Activated naive CD8-positive, alpha-beta T cell treated with anti-CD3 and anti-CD28 coated beads, Interleukin-2, amount 50 U/mL, for 16 hours (primary cell): ENCODE data around the gene TAAR9.
"Not testable (repeated sequence)": the region's sequence is repeated elsewhere in the genome, so short reads cannot be mapped to it uniquely, and the experiment has no call there.

Experiments
- DNase-seq: peaks from one replicate; pipeline ENCODE4 v3.0.0-alpha.2; 2020; ENCODE audit warnings: low read depth, low spot score

The TAAR9 gene

DNA sequence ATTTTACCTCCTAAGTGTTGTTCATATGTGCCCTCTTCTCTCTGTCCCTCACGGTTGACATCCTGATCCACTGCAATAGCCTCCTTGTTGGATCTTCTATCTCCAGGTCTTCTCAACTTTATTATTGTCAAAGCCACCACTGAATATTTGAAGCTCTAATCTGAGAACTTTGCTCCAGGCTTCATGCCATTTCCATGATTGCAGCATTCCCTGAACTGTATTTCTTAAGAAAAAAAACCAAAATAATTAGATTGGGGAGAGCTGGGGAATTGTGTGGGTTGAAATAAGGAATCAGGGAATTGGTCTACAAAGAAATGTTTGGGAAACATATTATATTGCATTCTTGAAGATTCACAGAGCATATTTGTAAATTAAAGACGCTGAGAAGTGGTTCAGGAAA is 22.7 kb upstream of the TAAR9 start:
- DNase-seq: no peak

DNA sequence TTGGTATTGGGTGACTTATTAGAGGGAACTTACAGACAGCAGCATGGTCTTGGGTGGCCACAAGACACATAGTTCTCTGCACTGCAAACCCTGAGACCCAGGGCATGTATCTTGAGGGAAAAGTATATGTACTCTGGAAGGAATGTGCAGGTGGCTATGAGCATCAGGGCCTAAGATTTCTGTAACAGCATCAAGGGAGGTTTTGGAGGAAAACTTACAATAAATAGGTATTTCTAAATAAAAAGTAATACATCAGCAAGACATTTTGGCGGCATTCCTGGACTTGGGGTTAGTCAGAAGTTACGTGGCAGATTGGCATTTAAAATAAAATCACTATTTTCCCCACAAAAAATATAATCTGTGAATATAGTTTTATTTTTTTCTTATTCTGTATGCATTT is 17.1 kb upstream of the TAAR9 start:
- DNase-seq: no peak

DNA sequence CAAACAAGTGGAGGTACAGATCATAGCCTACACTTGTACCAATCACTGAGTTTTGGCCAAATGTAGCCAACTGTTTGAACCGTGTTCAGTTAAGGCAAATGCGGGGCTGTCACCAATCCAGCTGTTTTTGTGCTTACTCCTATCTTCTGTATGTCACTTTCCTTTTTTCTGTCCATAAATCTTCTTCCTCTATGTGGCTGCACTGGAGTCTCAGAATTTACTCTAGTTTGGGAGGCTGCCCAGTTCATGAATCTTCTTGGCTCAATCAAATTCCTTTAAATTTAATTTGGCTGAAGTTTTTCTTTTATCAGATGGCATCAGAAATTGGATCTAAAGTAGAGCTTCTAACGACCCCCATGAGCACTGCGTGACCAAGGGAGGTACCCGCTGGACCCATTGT is 13.4 kb upstream of the TAAR9 start:
- DNase-seq: no peak

DNA sequence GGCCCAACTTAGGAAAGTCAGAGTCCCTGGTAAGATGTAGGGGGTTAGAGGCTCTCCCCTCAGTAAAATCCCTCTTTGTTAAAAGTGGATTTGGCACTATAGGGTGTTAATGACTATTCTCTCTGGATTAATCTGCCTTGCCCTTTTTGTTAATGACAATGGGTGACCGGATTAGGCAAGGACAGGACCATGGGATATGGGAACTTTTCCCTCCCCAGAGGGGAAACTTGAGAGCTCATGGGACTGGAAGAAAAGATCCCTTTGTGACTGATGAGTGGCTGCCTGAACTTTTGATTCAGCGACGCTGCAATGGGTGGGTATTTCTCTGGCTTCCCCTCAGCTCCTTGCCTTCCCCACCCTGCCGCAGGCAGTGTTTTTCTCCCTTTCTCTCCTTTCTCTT is 12.2 kb upstream of the TAAR9 start:
- no peak for DNase-seq

DNA sequence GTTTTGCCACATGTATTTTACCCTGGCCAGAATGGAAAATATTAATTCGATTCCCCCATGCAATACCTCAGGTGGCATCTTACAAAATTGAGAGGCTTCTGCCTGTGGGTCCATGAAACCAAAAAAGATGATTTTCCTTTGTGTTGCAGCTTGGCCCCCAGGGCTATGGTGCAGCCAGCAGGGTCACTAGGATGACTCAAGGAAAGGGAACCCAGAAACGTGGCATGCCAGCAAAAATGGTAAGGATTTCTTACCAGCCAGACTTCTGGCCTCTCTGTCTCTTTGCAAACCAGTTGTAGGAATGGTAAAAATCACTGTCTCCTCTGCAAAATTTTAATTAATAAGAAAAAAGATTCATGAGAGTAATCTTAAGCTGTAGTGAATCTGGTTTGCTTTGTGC is 11.6 kb upstream of the TAAR9 start:
- DNase-seq: no peak

DNA sequence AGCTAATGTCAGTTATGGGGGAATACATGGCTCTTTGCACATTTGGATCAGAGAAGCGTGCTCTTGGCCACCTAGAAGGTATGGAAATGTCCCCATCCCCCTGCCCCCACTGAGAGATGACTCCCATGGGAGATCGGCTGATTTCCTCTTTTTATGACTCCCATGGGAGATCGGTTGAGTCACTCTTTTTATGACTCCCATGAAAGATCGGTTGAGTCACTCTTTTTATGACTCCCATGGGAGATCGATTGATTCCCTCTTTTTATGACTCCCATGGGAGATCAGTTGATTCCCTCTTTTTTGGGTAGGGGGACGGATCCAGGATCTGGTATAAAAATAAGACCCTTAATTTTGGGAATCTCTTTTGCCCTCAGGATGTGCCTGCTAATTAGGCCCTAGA is 10.3 kb upstream of the TAAR9 start:
- DNase-seq: no peak

DNA sequence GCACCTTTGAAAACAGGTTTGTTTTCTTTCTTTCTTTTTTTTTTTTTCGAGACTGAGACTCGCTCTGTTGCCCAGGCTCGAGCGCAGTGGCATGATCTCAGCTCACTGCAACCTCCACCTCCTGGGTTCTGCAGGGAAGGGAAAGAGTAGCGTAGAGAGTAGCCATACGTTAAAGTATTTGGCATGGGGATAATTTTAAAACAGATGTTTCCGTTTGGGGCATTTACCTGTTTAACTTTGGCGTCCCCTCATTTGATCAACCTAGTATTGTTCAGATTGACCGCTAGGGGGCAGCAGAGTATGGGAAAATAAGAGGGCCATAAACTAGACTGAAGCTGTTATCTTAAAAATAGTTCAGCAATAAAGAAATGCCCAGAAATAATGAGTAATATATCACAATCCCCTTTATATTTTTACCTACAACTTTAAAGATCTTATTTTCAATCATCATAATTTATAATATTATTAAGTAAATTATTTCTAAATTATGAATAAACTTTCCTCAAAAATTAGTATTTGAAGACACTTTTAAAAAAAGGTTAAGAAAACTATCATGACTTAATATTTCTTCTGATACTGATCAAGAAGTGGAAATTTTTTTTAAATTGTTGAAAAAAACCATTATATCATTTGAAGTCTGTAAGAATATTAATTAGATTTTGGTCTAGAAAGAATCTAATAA is 7.6 kb upstream of the TAAR9 start:
- DNase-seq: peak; percentile 62

DNA sequence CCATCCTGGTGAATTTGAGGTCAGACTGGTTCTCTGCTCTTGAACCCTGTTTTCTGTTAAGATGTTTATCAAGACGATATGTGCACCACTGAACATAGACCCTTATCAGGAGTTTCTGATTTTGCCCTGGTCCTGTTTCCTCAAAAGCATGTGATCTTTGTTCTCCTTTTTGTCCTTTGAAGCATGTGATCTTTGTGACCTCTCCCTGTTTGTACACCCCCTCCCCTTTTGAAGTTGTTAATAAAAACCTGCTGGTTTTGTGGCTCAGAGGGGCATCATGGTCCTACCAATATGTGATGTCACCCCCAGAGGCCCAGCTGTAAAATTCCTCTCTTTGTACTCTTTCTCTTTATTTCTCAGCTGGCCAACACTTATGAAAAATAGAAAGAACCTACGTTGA is 3.5 kb upstream of the TAAR9 start:
- DNase-seq: not testable (repeated sequence)

DNA sequence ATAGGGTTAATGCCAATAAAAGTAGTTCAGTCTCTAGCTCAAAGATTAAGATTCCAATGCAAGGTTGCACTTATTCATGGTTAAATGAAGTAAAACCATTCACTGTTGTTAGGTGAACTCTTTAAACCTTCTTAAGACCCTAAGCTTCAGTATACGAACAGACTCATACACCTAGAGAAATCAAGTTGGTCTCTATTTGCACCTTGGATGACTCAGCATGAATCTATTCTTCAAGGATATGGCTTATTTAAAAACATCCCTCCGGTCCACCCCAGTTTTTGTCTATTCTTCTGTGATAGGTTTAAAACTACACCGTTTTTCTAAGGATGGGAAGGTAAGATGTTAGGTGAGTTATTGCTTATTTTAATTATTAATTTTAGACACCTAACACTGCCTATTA is 932 bp upstream of the TAAR9 start:
- no peak for DNase-seq

DNA sequence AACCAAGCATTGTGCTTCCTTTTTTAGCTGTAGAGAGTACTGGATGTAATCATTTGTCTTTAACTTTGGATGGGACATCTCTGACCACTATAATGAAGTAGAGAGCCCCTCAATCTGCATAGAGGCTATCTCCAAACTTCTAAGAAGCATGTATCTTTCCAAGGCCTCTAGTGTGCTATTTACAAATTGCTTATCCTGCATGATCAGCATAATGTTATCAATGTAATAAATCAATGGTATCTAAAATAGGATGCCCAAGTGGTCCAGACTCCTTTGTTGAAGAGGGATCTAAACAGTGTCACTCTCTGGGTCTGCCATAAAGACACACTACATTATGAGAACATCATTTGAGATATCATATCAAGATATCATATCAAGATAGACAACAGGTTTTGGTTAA is 6.7 kb downstream of the TAAR9 start:
- no peak for DNase-seq

DNA sequence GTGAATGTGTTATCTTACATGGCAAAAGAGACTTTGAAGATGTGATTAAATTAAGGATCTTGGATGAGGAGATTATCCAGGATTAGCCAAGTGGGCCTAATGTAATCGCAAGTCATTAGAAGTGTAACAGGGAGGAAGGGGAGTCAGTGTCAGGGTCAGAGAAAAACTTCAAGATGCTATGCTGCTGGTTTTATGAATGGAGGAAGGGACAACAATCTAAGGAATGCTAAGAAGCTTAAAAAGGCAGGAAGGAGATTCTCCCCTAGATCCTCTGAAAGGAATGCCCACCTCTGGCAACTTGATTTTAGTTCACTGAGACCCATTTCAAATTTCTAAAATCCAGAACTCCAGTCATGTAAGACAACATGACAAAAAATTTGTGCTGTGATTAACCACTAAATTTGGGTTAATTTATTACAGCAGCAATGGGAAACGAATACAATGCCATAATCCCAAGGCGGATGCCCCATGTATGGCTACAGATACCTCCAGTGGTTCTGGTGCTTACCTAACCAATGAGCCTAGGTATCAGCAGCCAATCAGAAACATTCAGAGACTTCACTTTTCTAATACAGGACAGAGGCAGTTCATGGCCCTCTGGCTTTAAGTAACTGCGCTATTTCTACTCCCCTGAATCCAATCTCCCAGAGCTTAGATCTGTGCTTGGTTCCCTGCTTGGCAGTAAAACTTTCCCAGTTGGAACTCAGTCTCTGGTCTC is 10.8 kb downstream of the TAAR9 start:
- no peak for DNase-seq

DNA sequence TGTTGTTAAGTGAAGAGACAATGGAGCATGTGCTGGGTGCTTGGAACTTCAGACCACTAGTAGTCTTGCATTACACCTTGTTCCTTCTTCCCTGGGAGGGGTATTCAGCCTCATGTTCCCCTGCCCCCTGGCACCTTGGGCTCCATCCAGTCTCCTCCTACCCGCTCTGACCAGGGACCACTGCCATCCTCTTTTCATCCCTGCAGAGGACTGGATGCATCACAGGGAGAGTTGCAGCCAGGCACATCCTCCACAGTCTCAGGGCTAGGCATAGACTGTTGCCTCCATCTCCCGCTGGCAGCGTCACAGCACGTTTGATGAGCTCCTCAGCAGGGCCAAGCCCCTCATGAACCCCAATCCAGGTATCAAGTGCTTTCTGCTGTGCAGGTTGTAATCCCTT is 13.1 kb downstream of the TAAR9 start:
- no peak for DNase-seq

DNA sequence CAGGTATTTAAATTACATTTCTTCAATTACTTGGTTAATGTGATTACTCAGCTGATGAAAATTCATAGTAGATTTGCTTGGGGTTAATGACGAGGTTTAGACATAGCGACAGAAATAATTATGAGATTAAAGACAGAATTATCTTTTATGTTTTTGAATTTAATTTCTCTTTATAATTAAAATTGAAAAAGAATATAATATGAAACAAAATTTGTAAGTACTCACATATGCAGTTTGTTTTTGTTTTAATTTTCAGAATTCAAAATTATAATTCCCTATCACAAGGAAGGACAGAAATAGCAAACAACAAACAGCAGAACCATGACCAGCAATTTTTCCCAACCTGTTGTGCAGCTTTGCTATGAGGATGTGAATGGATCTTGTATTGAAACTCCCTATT is 14.3 kb downstream of the TAAR9 start, which contains the start of gene TAAR8:
Gene TAAR8 (plus strand): TSS at position 301 of the 400 bp plus-strand sequence. CDS start 21 bp downstream, at position 322.
- DNase-seq: no peak

DNA sequence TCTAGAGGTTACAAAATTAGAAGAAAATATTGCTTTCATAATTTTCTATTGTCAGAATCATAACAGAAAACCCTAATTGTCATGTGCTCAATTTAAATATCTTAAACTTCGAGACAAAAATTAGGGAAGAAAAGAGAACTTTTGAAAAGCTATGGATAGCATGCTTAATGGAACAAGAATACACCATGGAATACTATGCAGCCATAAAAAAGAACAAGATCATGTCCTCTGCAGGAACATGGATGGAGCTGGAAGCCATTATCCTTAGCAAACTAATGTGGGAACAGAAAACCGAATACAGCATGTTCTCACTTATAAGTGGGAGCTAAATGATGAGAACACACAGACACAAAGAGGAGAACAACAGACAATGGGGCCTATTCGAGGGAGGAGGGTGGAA is 22.0 kb downstream of the TAAR9 start:
- DNase-seq: not testable (repeated sequence)

DNA sequence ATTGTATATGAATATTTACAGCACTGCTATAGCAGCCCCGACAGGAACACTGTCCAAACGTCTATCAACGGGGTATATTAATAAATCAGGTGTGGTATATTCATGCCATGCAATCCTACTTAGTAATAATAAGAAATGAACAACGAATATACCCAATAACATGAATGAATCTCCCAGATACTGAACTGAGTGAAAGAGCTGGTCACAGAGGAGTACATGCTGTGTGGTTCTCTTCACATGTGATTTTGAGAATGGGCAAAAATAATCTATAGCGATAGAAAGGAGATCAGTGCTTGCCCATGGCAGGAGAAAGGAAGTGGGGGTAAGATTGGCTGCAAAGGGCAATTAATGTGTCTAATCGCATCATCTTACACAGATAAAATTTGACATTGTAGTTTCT is 28.3 kb downstream of the TAAR9 start:
- DNase-seq: no peak

DNA sequence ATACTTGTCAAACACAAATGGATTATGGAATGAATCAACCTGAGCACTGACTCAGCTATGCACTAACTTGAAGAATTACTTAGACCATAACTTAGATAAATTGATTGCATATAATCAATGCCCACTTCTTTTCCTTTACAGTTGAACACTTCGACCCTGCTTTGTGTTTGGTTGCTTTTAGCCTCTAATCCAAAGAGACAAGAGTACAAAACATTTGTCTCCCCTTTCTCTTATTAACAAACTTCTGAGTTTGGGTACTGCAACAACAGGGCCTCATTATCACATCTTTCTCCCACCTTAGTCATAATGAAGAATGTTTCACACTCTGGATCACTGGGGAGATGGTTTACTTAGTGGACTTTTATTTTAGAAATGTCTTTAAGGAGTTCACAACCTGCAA is 29.5 kb downstream of the TAAR9 start:
- no peak for DNase-seq

DNA sequence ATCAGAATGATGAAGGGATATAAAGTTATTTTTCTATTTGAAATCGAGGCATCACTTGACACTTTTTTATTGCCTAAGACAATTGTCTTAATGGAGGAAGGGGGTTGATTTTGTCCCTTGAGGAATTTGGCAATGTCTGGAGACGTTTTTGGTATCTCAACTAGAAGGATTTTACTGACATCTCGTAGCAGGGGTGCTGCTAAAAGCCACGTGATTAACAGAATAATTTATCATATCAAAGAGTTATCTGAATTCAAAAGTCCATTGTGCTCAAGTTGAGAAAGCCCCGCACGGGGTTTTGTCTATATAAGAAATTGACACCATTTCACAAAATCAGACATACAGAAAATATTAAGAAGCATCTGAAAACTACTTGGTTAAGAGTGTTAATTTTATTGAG is 30.5 kb downstream of the TAAR9 start:
- DNase-seq: no peak

DNA sequence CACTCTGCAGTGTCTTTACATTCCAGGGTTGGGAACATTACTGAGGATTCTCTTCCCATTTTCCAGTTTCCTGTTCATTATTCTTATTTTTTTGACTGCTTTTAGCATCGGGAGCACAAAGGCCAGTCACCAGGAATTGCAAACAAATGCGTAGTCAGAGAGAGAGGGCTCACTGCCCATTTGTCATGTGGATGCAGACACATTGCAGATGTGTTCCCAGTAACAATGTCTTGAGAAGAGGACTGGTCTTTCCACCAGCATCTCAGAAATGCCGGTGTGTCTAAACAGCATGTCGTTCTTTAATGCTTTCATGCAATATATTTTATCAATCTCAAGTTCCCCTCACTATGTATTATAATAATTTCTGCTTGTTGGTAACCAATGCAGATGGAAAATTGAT is 31.1 kb downstream of the TAAR9 start:
- DNase-seq: no peak

DNA sequence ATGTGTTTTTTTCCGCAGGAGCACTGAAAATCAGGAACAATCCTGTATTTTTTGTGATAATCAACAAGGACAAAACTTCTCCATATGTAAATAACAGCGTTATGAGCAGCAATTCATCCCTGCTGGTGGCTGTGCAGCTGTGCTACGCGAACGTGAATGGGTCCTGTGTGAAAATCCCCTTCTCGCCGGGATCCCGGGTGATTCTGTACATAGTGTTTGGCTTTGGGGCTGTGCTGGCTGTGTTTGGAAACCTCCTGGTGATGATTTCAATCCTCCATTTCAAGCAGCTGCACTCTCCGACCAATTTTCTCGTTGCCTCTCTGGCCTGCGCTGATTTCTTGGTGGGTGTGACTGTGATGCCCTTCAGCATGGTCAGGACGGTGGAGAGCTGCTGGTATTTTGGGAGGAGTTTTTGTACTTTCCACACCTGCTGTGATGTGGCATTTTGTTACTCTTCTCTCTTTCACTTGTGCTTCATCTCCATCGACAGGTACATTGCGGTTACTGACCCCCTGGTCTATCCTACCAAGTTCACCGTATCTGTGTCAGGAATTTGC is 32.2 kb downstream of the TAAR9 start, which contains the start of gene TAAR6:
Gene TAAR6 (plus strand): TSS at position 102 of the 557 bp plus-strand sequence. CDS start 0 bp downstream, at position 102.
- DNase-seq: no peak

DNA sequence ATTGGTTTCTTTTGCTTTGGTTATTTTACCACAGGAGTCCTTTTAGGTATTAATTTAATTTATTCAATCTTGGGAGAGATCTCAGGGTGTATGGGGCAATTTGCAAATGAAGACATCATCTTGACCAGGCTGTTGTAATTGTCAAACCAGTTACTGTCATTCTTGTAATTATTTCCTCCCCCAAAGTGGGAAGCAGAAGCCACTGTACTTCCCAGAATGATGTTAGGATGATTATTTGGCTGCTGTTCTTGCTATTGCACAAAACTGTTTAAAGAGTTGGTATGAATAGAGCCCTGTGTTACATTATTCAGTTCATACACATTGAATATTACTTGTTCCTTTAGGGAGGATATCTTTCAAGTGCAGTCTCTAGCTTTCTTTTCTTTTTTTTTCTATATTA is 33.7 kb downstream of the TAAR9 start:
- no peak for DNase-seq

DNA sequence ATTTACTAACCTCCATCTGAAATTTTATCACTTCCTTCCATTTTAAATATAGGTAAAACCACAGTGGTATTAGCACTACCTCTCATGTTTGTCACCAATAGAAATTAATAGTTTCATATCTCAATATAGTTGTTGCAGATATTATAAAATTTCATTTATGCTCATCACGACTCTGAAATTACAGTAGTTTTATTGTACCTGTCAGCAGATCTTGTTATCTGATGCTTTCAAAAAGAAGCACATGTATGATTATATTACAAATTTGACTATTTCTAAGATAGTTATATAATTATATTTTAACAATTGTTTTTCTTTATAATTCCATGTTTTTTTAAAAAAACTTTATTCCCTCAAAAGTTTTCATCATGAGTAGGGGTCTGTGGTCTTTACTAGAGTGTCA is 46.6 kb downstream of the TAAR9 start:
- no peak for DNase-seq

DNA sequence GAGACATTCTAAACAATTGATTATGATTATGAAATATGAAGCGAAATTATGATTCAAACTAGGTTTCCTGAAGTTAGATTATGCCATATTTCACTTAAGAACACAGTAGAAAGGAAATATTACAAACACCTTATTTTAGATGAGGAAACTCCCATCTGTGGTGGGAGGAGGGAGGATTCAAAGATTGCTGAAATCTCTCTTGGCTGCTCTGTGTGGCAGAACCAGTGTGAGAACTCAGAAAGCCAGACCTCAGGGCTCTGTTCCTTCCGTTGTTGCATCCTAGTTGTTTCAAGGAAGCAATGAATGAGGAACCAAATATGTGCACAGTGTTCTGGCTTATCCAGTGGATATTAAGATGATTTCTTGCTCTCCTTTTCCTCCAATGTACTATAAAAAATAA is 49.3 kb downstream of the TAAR9 start:
- DNase-seq: no peak
